NCI-H128 (cell line): ENCODE data around the gene DCDC2.
"Not testable (repeated sequence)": the region's sequence is repeated elsewhere in the genome, so short reads cannot be mapped to it uniquely, and the experiment has no call there.

ENCODE experiments used
- DNase-seq: peaks from one replicate; lab custom pipeline; 2025; ENCODE audit not compliant: unreplicated experiment; lab: John Stamatoyannopoulos, UW

Gene DCDC2

DNA sequence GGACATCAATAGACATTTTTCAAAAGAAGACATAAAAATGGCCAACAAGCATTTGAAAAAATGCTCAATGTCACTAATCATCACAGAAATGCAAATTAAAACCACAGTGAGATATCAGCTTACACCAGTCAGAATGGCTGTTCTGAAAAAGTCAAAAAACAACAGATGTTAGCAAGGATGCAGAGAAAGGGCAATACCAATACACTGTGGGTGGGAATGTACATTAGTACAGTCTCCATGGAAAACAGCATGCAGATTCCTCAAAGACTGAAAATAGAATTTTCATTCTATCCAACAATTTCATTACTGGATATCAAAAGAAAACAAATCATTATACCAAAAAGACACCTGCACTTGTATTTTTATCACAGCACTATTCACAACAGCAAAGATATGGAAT is 85.3 kb downstream of the DCDC2 start:
- no peak for DNase-seq

DNA sequence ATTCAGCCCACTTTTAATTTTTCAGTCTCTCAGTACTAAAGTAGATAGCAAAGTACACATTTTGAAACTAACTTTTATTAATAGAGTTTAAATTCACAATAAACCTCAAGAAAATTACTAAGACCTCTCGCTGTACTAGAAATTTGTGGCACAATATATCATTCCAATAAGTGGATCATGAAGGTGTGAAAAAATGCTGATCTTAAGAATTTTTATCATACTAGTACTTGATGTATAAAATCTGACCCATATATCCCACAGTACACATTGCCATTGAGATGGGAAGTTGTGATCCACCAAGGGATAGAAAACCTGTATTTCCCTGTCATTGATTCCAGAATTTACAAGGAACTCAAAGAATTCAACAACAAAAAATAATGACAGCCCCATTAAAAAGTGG is 85.7 kb downstream of the DCDC2 start:
- DNase-seq: no peak

DNA sequence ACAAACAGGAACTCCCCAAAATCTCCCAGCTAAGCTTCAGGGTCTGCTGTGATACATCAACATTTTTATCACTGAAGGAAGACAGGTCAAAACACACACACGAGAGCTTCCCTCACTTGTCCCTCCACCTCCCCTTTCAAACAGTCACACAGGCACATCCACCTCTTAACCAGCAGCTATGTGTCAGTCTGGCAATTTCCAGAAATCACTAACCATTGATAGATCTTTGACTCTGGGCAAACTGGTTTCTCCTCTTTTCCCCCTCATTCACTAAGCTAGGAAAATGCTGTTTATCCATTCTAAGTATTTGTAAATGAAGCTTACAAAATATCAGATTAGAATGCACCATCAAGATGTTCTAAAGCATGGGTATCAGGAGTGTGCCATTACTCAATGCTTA is 87.8 kb downstream of the DCDC2 start:
- DNase-seq: no peak

DNA sequence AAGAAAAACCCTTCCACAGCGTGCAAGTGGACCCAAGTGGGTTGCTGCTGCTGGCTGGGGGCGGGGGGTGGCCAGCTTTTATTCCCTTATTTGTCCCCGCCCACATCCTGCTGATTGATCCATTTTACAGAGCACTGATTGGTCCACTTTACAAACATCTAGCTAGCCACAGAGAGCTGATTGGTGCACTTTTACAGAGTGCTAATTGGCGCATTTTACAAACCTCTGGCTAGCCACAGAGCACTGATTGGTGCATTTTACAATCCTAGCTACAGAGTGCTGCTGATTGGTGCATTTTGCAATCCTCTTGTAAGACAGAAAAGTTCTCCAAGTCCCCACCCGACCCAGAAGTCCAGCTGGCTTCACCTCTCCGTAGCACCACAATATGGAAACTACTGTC is 99.6 kb downstream of the DCDC2 start:
- not testable (repeated sequence) for DNase-seq

DNA sequence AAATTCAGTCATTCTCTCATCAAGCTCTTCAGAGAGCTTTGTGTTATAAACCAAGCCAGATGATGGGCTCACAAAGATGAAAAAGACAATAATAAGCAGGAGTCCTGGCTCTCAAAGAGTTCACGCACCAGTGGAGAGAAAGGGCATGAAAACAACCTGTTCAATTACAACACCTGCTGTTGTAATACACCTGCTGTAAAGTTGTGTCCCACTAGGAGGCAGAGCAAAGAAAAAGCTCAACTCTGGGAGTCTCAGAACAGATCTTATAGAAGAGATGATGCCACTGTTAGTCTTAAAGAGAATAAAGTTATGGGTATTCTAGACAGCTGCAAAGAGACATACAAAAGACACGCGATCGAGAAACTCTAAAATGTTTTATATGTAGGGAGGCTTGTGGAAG is 100.6 kb downstream of the DCDC2 start:
- DNase-seq: peak; percentile 57

DNA sequence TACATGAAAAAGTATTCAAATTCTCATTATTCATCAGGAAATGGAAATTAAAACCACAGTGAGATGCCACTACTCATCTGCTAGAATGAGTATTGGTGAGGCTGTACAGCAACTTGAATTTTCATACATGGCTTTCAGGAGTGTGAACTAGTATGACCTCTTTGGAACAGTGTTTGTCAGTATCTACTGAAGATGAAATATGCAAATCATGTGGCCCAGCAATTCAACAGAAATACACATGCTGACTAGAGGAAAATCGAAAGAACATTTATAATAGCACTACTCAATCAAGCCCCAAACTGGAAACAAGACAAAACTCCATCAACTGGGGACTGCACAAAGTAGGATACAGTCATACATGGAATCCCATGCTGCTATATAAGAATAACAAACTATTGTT is 102.2 kb downstream of the DCDC2 start:
- DNase-seq: no peak

DNA sequence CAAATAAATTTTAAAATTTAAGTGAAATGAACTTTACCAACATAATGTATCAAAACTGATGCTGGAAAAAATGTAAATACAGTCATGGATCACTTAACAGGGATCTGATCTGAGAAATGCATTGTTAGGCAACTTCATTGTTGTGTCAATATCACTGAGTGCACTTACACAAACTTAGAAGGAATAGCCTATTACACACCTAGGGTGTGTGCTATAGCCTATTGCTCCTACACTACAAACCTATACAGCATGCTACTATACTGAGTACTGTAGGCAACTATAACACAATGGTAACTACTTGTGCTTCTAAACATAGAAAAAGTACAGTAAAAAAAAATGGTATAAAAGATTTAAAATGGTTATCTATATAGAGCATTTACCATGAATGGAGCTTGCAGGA is 104.5 kb downstream of the DCDC2 start:
- no peak for DNase-seq

DNA sequence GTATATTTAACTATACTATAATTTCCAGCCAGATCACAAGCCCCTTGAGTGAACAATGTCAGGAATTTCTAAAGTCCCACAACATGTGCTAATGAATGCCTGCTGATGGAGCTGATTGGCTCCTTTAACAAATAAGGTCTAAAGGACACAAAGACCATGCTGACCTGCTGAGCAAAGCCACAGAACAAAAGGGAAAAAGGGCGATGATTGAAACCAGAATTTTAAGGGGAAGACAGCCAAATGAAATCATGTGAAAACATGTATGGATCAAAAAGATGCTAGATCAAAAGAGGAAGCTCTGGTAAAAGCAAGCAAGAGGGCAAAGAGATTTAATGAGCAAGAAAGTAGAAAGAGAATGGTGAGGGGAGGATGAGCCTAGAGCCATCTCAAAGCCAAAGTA is 105.6 kb downstream of the DCDC2 start:
- DNase-seq: no peak

DNA sequence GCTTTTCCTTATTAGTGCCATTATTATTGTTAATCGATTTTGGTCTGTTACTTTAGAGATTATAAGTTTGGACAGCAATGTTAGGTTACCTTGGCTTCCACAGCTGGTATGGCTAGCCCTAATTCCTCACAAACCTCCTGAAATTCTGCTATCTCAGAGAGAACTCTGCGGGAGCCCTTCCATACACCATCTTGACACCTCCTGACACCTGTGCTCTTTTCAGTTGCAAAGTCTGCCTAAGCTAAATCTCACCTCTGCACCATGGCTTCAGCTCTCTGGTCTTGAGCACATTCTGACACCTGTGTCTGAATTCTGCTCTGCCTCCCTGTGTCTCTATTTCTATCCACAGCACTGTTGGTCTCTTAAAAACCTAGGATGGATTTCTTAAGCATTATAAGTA is 106.5 kb downstream of the DCDC2 start:
- DNase-seq: no peak

DNA sequence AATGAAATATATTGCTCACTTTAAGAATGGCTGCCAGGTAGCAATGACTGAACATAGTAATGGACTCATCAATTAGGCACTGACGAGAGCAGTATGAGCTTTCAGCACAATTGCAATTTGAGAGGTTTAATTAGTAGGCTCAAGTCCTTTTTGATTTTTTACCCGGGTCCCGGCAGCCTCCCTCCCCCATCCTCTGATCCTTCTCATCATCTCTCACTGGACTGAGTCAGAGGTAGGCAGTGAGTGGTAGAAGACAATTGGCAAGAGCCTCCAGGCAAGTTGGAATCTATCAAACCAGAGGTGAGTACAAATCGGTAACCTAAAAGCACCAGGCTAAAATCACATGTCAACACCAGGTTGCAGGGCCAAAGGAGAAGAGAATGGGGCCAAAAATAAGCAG is 107.9 kb downstream of the DCDC2 start:
- no peak for DNase-seq

DNA sequence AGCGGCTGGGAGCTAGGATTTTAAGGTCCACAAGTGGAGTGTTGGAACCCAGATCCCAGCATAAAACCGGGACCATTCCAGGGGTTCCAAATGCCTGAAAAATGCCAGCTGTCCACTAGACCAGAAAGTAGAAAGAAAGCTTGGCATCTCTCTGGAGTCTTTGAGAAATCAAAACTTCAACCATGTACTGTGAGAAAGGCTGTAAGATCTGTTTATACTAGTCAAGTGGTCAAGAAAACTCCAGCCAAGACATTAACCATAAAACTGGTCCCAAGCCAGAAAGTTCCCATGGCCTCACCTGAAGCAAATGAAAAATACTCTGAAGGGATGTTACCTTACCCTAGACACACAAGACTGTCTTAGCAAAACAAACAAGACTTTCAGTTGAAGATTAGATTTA is 112.6 kb downstream of the DCDC2 start:
- DNase-seq: no peak

DNA sequence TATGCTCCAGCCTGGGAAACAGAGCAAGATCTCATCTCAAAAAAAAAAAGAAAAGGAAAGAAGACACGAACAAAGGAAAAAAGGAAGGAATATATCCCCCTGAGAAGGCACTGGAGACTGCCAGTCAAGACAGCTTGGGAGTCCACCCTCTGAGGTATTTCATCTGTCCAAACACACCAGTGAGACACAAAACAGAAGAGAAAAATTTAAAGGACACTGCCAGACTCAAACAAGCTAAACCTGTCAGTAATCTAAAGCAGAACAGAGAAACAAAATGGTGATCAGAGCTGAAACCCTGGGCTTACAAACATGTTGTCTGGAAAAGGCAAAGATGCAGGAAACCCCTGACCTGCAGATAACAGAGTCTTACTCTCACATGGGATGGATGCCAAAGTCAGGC is 114.9 kb downstream of the DCDC2 start:
- no peak for DNase-seq

DNA sequence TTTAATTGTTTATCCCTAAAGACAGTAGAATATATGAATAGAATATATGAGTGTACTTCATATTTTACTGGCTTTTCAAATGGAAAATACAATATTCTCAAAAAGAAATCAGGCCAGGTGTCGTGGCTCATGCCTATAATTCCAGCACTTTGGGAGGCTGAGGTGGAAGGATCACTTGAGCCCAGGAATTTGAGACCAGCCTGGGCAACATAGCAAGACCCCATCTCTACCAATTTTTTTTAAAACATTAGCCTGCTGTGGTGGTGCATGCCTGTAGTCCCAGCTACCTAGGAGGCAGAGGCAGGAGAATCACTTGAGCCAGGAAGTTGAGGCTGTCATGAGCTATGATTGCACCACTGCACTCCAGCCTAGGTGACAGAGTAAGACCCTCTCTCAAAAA is 116.1 kb downstream of the DCDC2 start:
- not testable (repeated sequence) for DNase-seq

DNA sequence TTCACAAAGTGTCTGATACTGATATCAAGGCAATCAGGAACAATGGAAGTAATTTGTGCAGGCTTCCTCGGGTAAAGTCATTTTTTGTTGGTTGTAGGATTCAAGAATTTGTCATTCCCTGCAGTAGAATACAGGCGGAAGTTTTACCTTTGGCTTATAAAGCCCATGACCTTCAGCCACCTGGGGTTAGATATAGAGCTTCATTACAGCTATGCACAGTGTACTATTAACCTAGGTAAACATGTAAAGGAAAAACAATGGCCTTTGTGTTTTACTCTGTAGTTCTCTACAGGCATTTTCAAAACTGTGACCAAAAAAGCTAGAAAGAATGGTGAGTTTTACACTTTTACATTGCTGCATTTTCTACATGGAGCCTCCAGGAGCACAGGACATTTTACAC is 116.9 kb downstream of the DCDC2 start:
- no peak for DNase-seq

DNA sequence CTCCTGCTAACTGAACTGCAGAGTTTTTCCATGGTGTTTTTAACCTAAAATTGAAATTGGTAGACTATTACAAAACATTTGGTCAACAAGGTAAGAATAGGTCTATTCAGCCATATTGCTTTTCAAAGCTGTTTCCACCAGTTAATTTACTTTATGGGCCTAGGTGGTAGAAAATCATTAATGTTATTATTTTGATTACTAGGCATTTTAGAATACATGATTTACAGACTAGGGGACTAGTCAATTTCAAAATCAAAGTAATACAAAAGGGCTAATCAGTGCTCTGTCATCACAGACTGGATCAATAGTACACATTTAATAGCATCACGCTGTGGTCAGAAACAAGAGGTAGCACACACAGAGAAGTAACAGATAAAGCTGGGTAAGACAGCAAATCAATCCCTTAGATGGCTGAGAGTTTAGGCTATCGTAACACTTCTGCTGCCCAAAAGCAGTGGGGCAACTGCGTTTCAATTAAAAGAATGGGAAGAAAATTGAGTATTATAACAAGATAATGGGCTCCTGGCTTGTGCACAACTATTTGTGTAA is 117.4 kb downstream of the DCDC2 start:
- DNase-seq: no peak

DNA sequence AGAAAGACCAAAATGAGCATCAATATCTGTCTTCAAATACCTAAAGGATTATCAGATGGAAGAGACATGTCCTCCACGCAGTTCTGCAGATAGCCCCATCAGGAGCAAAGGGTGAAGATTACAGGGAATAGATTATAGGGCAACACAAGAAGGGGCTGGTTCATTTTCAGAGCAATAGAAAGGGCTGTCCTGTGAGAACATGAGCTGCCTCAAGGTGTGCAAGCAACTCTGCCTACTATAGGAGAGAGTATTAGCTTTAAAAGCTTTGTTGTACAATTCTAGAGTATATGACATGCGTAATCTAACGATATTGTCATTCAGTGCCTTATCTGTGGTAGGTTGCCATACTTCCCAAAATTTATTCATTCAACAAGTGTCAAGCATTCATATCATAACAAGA is 119.2 kb downstream of the DCDC2 start:
- no peak for DNase-seq

DNA sequence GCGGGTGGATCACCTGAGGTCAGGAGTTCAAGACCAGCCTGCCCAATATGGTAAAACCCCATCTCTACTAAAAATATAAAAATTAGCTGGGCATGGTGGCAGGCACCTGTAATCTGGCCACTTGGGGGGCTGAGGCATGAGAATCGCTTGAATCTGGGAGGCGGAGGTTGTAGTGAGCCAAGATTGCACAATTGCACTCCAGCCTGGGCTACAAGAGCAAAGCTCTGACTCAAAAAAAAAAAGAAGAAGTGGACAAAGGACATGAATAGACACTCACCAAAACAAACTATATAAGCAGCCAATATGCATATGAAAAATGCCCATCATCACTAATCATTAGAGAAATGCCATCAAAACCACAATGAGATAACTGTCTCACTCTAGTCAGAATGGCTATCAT is 121.1 kb downstream of the DCDC2 start:
- not testable (repeated sequence) for DNase-seq

DNA sequence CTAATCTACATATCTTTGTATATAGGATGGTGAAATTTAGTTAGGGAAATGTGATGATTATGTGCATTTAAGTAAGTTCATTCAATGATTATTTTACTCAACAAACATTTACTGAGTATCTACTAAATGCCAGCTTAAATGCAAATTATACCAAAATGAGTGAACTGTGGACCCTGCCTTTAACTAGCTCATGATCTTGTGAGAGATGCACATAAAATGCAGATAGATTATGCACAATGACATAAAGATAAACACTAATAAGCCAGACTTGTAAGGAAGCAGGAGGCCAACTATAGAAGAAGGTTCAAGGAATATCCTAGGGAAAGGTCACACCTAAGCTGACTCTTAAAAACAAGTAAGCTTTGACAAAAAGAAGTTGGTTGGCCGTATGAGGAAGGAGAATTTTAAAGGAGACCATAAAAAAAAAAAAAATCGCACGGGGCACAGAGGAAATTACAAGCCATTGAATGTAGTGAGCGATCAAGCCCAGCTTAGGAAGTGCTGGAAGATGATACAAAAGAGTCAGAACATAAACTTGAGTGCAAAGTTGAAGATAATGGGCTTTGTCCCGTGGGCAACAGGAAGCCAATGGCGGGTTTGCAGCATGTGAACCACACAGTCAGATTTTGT is 123.9 kb downstream of the DCDC2 start:
- no peak for DNase-seq

DNA sequence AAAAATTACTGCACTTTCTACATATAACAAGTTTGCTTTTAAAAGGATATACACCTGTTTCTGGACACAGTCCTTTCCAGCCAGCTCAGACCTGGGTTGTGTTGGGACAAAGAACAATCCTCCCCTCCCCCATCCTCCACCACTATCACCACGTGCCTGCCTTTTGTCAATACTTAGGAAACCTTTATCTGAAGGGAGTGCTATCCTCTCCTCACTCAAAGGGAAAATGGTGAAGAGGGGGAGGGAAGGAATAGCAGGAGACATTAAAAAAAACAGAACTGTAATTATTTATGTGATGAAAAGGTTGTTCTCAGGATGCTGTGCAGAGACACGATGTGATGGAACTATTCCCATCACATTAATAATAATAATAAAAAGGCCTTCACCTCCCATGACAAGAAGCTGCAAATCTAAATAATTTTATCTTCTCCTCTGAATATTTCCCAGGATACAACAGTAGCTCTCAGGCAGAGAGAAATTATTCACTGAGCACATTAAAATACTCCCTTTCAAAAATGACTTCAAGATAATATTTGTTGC is 126.4 kb downstream of the DCDC2 start:
- DNase-seq: no peak

DNA sequence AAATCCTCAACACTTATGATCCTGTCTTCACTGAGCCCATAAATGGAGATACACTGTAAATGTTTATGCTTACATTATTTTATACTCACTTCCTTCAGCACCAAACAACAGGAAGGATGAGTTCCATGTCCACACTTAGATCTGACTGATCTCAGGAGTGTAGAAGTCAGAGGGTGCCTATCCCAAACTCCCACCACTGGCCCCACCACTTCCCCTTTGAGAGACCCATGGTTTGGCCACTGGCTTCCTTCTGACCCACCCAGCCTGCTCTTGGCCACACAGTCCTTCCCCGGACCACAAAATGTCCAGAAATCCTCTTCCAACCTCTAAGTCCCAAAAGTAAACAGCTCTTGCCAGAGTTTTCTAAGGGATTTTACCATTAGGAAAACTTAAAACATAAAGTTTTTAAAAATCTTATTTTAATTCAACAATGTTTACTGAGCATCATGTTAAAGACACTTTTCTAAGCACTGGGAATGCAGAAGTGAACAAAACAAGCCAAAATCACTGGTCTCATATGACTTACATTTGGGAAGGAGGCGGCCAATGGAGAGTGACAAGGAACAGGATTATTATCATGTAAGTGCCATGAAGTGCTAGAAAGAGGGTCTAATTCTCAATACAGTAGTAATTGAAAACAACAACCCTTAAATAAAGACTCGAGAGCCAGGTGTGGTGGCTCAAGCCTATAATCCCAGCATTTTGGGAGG is 128.0 kb downstream of the DCDC2 start:
- DNase-seq: no peak

DNA sequence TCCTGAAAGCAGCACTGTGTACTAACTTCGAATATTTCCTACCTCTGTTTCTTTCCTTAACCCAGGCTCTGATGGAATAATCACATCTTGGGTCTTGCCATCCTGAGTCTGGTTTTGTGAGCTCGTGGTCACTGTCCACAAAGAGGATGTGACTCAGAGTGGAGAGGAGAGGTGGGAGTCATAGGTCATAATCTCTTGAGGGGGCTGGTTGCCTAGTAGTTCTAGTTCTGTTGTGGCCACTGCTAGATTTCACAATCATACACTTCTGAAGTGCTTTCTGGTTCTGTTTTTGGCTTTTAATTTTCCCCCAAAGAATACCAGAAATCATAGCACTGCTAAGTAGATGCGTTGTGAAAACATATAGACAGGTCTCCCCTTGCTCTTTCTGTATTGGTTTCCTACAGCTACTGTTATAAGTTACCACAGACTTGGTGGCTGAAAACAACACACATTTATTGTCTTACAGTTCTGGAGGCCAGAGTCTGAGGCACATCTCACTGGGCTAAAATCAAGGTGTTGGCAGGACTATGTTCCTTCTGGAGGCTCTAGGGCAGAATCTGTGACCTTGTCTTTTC is 129.1 kb downstream of the DCDC2 start:
- no peak for DNase-seq

DNA sequence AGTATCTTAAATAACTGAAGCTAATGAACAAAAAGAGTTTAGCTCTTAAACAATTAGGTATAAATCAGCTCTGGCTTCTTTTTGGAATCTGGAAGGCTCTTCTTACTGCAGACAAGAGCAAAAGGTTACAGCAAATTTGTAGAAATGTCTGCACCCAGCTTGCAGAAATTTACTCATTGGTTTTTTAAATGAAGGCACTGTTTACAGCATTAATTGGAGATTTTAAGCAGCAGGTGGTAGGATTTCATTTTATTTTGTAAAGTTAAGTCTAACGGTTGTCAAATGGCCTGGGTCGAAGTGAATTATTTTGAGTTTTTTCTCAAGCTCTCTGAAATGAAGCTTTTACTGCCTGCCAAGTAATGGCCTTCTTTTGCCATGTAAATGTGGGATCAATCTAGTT is 129.7 kb downstream of the DCDC2 start:
- no peak for DNase-seq
